ENCODE measurements around the gene CHST5.

The CHST5 gene

DNA sequence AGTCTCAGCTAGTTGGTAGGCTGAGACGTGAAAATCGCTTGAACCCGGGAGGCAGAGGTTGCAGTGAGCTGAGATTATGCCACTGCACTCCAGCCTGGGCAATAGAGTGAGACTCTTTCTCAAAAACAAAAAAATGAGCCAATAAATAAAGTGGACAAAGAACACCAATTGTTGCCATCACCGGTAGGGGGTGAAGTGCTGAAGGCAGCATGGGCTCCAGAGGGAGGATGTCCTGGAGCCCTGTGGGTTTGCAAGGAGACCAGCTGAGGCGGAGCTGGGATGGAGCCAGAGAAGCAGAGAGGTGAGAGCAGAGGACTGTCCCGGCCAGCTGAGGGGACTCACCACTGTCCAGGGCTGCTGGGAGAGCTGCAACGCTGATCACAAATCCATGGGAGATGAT, 54.4 kb downstream of the CHST5 start:
- H3K36me3 ChIP-seq (ENCODE audit: control insufficient read depth in 2 of 2, insufficient read depth in 2 of 2, low read length in 2 of 2), result no peaks in the 10 kb centered on the region
- peaks cover 6 to 9% of the 10 kb centered on the region in 2 donors for H3K4me1 ChIP-seq (ENCODE audit: control insufficient read depth in 2 of 2, insufficient read depth in 2 of 2, low read length in 2 of 2)
- H3K4me3 ChIP-seq (ENCODE audit: low read length in 2 of 2), result no peak overlapping the region
- no peaks in the 10 kb centered on the region for H3K9me3 ChIP-seq (ENCODE audit: control insufficient read depth in 2 of 2, low read length in 2 of 2)
- no peak overlapping the region for H3K27ac ChIP-seq (ENCODE audit: low read depth in 2 of 2, low read length in 2 of 2)
- no peak overlapping the region for H3K9ac ChIP-seq (ENCODE audit: low read depth in 1 of 2, low read length in 2 of 2)
- no peaks in the 10 kb centered on the region for H3K27me3 ChIP-seq (ENCODE audit: control insufficient read depth in 2 of 2, insufficient read depth in 2 of 2, low read length in 2 of 2)

DNA sequence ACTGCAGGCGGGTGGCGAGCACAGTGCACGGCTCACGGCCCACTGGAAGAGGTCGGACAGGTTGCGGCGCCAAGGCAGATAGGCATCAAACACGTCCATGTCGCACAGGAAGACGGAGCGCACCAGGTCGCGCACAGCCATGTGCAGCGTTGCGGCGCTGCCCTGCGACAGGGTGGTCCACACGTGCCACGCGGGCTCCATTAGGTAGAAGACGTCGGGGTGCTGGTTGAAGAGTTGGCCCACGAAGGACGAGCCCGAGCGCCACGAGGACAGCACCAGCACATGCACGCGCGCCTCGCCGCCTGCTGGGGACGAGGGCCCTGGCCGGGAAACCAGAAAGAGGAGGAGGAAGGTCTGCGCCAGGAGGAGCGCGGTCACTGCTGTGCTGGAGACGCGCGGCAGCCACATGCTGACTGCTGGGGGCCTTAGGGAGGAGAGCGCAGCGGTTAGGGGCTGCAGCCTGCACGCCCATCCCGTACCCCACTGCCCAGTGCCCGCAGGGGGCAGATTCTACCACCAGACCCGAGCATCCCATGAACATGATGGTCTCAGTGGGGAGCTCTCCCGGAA, 56.4 kb downstream of the CHST5 start:
- H3K27ac ChIP-seq (ENCODE audit: low read depth in 2 of 2, low read length in 2 of 2), result no peak overlapping the region
- no peak overlapping the region for H3K9ac ChIP-seq (ENCODE audit: low read depth in 1 of 2, low read length in 2 of 2)
- no peaks in the 10 kb centered on the region for H3K27me3 ChIP-seq (ENCODE audit: control insufficient read depth in 2 of 2, insufficient read depth in 2 of 2, low read length in 2 of 2)
- H3K36me3 ChIP-seq (ENCODE audit: control insufficient read depth in 2 of 2, insufficient read depth in 2 of 2, low read length in 2 of 2), result no peaks in the 10 kb centered on the region
- H3K4me1 ChIP-seq (ENCODE audit: control insufficient read depth in 2 of 2, insufficient read depth in 2 of 2, low read length in 2 of 2), result no peaks in the 10 kb centered on the region
- no peaks in the 10 kb centered on the region for H3K9me3 ChIP-seq (ENCODE audit: control insufficient read depth in 2 of 2, low read length in 2 of 2)
- no peak overlapping the region for H3K4me3 ChIP-seq (ENCODE audit: low read length in 2 of 2)

Measured in mucosa of rectum (tissue), 2 donors.